ENCODE results near the gene BRF1. TPM values are rescaled to one million over a fixed set of nuclear protein-coding genes. Genes with fewer than 3 reads are reported as not detected.

BRF1 gene
- total RNA-seq, 2 experiments from 2014 or later: 23.7 to 26.4 TPM

DNA sequence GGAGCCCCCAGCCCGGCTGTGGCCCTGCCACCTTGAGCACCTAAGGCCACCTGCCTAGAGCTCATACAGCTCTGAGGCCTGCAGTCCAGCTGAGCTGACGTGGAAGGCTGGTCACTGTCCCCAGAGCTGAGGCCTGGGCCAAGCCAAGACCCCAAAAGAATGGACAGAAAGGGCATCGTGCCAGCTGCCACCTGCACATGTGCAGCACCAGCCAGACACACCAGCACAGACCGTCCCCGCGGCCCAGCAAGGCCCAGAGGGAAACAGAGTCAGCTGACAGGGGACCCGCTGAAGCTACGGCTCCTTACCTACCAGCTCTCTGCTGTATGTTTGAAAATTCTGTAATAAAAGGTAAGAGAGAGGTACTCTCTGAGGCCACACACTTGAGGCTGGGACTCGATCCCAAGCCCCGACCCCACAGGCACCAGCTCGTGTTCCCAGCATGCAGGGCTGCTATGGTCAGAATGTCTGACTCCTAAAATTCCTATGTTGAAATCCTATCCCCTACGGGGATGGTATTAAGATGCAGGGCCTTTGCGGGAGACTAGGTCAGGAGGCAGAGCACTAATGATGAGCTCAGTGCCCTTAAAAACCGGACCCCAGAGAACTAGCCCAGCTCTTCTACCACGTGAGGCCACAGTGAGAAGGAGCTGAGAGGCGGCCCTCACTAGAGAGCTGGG lies 25.4 kb downstream of the BRF1 start:
- H3K36me3 ChIP-seq (ENCODE audit: insufficient read depth, low read length): no peaks in the 10 kb centered on the region
- H3K4me2 ChIP-seq (ENCODE audit: low read length): no peak overlapping the region
- no peaks in the 10 kb centered on the region for H3K9me3 ChIP-seq (ENCODE audit: low read length)
- intact Hi-C loops (cut with micrococcal nuclease; ENCODE audit: unreplicated experiment): no loop called here
- no peaks in the 10 kb centered on the region for H3K9me2 ChIP-seq (ENCODE audit: insufficient read depth, low read length)
- no peak for DNase-seq (ENCODE audit: low spot score)
- no peaks in the 10 kb centered on the region for H3K79me2 ChIP-seq (ENCODE audit: insufficient read depth, low read depth, low read length)
- H4K20me1 ChIP-seq (ENCODE audit: insufficient read depth, low read length): peaks cover 4% of the 10 kb centered on the region; the same call in 1 of the 2 replicates
- no TSS peak for BruUV-seq (replicated peaks)
- POLR2A ChIA-PET: interaction anchor here (0.6 kb wide), 1 partner anchor 10 kb away, joined by 7 read pairs; no protein-coding TSS in a partner anchor
- TF ChIP-seq EZH2phosphoT487 (IDR thresholded peaks at IDR 0.05; ENCODE audit: borderline replicate concordance, low read depth, low read length): no peak
- TF ChIP-seq, protein P1, sequence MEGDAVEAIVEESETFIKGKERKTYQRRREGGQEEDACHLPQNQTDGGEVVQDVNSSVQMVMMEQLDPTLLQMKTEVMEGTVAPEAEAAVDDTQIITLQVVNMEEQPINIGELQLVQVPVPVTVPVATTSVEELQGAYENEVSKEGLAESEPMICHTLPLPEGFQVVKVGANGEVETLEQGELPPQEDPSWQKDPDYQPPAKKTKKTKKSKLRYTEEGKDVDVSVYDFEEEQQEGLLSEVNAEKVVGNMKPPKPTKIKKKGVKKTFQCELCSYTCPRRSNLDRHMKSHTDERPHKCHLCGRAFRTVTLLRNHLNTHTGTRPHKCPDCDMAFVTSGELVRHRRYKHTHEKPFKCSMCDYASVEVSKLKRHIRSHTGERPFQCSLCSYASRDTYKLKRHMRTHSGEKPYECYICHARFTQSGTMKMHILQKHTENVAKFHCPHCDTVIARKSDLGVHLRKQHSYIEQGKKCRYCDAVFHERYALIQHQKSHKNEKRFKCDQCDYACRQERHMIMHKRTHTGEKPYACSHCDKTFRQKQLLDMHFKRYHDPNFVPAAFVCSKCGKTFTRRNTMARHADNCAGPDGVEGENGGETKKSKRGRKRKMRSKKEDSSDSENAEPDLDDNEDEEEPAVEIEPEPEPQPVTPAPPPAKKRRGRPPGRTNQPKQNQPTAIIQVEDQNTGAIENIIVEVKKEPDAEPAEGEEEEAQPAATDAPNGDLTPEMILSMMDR (conservative IDR thresholded peaks at IDR 0.05; ENCODE audit: low read length): no peak
- H2AFZ ChIP-seq (ENCODE audit: low read length): no peak overlapping the region
- no peaks in the 10 kb centered on the region for H3K4me1 ChIP-seq (ENCODE audit: insufficient read depth, low read length, poor library complexity, severe bottlenecking)
- no peak overlapping the region for H3K4me3 ChIP-seq (ENCODE audit: low read depth, low read length, poor library complexity, severe bottlenecking)
- H3K27ac ChIP-seq (ENCODE audit: low read depth, low read length, poor library complexity, severe bottlenecking): no peak overlapping the region
- CTCF ChIA-PET (ENCODE audit: unreplicated experiment): interaction anchor here (0.6 to 1.0 kb wide), 2 partner anchors 25 to 1146 kb away, joined by 3 read pairs; partner anchors contain the start of gene BRF1

DNA sequence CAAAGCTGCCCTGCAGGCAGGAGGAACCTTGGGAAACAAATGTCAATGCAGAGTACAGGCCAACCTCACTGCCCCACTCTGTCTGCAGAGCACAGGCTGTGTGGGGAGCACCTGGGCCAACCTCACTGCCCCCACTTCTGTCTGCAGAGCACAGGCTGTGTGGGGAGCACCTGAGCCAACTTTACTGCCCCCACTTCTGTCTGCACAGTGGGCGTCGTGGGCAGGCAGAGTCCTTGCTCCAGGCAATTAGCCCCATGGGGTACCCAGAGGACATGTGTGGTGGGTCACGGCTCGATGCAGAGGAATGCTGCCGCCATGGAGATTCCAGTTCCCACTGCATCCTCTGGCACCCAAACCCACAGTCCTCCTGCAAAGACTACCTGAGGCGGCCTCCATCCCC lies 26.2 kb downstream of the BRF1 start:
- Histone ChIP-seq H3K27ac (ENCODE audit: low read depth, low read length, poor library complexity, severe bottlenecking) (no peak overlapping the region), H3K9me2 (ENCODE audit: insufficient read depth, low read length) (no peaks in the 10 kb centered on the region), H3K36me3 (ENCODE audit: insufficient read depth, low read length) (no peaks in the 10 kb centered on the region), H4K20me1 (ENCODE audit: insufficient read depth, low read length) (peaks cover 4% of the 10 kb centered on the region; the same call in 1 of the 2 replicates), H3K9me3 (ENCODE audit: low read length) (no peaks in the 10 kb centered on the region), H3K4me2 (ENCODE audit: low read length) (no peak overlapping the region), H2AFZ (ENCODE audit: low read length) (no peak overlapping the region), H3K4me1 (ENCODE audit: insufficient read depth, low read length, poor library complexity, severe bottlenecking) (no peaks in the 10 kb centered on the region), H3K4me3 (ENCODE audit: low read depth, low read length, poor library complexity, severe bottlenecking) (no peak overlapping the region), H3K79me2 (ENCODE audit: insufficient read depth, low read depth, low read length) (no peaks in the 10 kb centered on the region)
- no TSS peak for BruUV-seq (replicated peaks)
- intact Hi-C loops (cut with micrococcal nuclease; ENCODE audit: unreplicated experiment): no loop called here
- ChIA-PET CTCF (ENCODE audit: unreplicated experiment) (no interaction called here), POLR2A (no interaction called here)
- no peak for DNase-seq (ENCODE audit: low spot score)
- TF ChIP-seq, protein P1 (conservative IDR thresholded peaks at IDR 0.05; ENCODE audit: low read length): no peak
- TF ChIP-seq EZH2phosphoT487 (IDR thresholded peaks at IDR 0.05; ENCODE audit: borderline replicate concordance, low read depth, low read length): no peak

DNA sequence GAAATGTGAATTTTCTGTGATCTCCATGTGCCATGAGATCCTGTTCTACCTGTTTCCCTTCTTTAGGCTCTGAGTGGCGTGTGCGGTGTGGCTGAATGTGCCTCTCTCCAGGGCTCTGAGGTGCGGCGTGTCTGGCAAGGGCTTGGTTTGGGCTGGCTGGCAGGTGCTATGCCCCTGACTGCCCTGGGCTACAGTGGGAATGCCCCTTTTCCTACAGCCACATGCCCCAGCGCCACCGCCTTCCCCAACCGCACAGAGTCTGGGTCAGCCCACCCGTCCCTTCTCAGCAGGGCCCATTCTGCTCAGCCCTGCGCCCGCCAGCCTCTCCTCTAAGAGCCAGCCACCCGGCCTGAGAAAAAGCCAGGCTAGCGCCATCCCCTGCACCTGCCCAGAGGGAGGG lies 27.7 kb downstream of the BRF1 start:
- DNase-seq (ENCODE audit: low spot score): no peak
- no TSS peak for BruUV-seq (replicated peaks)

More for the DNA sequence above, 27.7 kb downstream of the BRF1 start:
- ChIA-PET POLR2A (no interaction called here), CTCF (ENCODE audit: unreplicated experiment) (no interaction called here)
- Histone ChIP-seq H3K9me2 (ENCODE audit: insufficient read depth, low read length) (no peaks in the 10 kb centered on the region), H3K4me1 (ENCODE audit: insufficient read depth, low read length, poor library complexity, severe bottlenecking) (no peaks in the 10 kb centered on the region), H3K4me3 (ENCODE audit: low read depth, low read length, poor library complexity, severe bottlenecking) (no peak overlapping the region), H3K79me2 (ENCODE audit: insufficient read depth, low read depth, low read length) (no peaks in the 10 kb centered on the region), H3K27ac (ENCODE audit: low read depth, low read length, poor library complexity, severe bottlenecking) (no peak overlapping the region), H3K36me3 (ENCODE audit: insufficient read depth, low read length) (no peaks in the 10 kb centered on the region), H3K9me3 (ENCODE audit: low read length) (no peaks in the 10 kb centered on the region), H4K20me1 (ENCODE audit: insufficient read depth, low read length) (no peaks in the 10 kb centered on the region; the same call in 1 of the 2 replicates), H2AFZ (ENCODE audit: low read length) (no peak overlapping the region), H3K4me2 (ENCODE audit: low read length) (no peak overlapping the region)
- intact Hi-C loops (cut with micrococcal nuclease; ENCODE audit: unreplicated experiment): no loop called here
- TF ChIP-seq EZH2phosphoT487 (IDR thresholded peaks at IDR 0.05; ENCODE audit: borderline replicate concordance, low read depth, low read length): no peak
- TF ChIP-seq, protein P1 (conservative IDR thresholded peaks at IDR 0.05; ENCODE audit: low read length): no peak

All from OCI-LY7 (cell line).